ENCODE measurements around the gene CAMK2A.
"Not testable (repeated sequence)": the region's sequence is repeated elsewhere in the genome, so short reads cannot be mapped to it uniquely, and the experiment has no call there.

The CAMK2A gene

DNA sequence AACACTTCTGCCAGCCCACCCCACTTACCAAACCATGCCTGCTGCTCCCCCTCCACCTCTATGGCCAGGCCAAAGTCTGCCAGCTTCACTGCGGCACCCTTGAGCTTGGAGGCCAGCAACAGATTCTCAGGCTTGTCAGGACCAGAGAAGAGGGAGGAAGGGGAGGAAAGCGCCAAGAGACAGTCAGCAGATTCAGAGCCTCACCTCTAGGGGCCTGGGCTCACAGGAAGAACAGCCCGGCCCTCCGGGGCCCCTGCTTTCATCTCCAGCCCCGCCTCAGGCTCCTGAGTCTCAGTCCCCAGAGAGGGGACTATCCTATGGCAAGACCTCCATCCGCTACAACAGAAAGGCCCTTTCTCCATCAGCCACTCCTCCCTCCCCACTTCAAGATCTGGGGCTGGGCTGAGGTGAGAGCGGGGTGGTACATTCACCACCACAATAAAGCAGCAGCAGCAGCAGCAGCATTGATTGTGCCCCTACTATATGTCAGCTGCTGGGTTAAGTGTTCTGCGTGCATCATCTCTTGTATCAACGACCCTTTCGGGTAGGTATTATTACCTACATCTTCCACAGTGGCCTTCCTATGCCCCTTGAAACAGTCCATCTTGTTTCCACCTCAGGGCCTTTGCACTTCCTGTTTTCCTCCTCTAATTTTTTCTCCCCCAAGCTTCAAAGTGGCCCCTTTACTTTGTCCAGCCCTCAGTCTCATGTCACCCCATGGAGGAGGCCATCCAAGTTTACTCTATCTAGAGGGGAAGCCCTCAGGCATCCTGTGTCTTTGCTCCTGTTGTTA is 36.0 kb downstream of the CAMK2A start:
- DNase-seq: no peak

- no peak for DNase-seq
These were observed 37.1 kb downstream of the CAMK2A start for GRCh38 chr5:150252489-150252888.

- no peak for DNase-seq
These were observed 38.1 kb downstream of the CAMK2A start for GRCh38 chr5:150251504-150251903.

DNA sequence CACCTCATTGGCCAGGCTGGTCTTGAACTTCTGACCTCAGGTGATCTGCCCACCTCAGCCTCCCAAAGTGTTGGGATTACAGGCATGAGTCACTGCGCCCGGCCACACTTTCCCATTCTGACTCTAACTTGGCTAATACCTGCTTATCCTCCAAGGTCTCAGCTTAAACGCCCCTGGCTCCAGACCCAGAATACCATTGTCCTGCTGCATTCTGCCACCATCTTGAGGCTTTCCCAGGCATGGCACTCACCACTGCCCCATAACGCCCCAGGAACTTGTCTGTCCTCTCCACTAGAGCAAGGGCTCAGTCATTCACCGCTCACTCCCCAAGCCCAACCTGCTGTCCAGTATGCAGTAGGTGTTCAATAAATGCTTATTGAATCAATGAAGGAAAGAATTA is 39.8 kb downstream of the CAMK2A start:
- no peak for DNase-seq

DNA sequence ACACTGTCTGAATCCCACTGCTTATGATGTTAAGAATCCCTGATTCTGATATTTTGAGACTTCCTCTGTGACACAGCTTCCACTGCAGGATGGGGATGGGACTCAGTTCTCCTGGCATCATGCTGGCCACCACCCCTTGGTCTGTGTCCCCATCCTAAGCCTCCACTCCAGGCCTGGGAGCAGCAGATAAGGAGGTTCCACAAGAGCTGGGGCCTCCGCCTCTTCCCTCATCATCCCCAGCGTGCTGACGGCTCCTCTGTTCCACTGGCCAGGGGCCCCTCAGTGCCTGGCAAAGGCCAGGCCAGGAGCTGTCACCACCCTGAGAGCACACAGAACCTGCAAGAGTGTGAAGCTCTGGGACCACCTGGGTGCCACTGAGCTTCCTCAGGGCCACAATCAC is 40.6 kb downstream of the CAMK2A start:
- DNase-seq: no peak

DNA sequence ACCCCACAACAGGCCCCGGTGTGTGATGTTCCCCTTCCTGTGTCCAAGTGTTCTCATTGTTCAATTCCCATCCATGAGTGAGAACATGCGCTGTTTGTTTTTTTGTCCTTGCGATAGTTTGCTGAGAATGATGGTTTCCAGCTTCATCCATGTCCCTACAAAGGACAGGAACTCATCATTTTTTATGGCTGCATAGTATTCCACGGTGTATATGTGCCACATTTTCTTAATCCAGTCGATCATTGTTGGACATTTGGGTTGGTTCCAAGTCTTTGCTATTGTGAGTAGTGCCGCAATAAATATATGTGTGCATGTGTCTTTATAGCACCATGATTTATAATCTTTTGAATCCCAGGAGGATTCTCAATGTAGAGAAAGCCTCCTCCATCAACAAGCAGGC is 41.1 kb downstream of the CAMK2A start:
- DNase-seq: not testable (repeated sequence)

GRCh38 chr5:150247726-150248125 is 41.8 kb downstream of the CAMK2A start:
- DNase-seq: no peak

- no peak for DNase-seq
These were observed 42.7 kb downstream of the CAMK2A start for GRCh38 chr5:150246835-150247234.

GRCh38 chr5:150246429-150246828 is 43.1 kb downstream of the CAMK2A start:
- no peak for DNase-seq

DNA sequence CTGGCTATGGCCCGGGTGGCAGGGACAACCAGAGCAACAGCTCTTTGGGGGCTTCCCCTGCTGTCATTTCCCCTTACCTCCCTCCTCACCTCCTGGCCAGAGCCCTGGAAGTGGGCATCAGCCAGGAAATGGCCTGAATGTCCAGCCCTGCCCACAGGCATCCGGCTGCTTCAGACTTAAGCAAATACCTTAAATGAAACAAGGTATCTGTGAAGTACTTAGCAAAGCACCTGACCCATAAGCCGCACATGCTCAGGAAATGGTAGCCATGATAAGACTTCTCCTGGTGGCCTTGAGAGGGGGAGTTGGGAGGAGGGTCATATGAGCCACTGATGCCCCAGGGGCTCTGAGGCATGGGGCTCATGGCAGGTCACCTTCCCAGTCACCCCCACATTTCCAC is 43.8 kb downstream of the CAMK2A start:
- no peak for DNase-seq

DNA sequence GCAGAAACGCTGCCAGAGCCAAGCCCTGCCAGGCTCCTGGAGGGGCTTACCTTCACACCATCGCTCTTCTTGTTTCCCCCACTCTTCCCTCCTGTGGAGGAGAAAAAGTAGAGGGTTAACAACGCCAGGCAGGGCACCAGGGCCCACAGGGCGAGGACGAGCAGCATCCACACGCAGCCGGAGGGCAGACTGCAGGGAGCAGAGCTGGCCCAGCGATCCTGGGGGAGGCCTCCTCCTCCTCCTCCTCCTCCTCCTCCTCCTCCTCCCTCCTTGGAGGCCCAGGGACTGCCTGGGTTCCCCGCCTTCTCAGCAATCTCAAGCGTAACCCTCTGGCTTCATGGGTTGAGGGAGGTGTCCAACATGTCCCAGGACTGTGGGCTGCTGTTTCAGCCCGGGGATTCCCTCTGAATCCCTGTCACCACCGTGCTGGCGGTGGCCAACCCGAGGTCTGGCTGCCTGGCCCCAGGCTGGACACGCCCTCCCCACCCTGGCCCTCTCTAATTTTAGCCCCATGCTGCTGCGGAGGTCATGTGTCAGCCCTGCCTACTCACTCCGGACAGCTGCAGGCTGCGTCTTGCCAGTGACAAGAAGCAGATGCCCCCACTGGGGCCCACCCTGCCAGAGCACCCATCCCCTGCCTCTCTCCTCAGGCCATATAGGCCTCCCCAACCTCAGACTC is 44.3 kb downstream of the CAMK2A start:
- no peak for DNase-seq

GRCh38 chr5:150244209-150244608 is 45.4 kb downstream of the CAMK2A start:
- no peak for DNase-seq

GRCh38 chr5:150243590-150243989 is 46.0 kb downstream of the CAMK2A start:
- no peak for DNase-seq

DNA sequence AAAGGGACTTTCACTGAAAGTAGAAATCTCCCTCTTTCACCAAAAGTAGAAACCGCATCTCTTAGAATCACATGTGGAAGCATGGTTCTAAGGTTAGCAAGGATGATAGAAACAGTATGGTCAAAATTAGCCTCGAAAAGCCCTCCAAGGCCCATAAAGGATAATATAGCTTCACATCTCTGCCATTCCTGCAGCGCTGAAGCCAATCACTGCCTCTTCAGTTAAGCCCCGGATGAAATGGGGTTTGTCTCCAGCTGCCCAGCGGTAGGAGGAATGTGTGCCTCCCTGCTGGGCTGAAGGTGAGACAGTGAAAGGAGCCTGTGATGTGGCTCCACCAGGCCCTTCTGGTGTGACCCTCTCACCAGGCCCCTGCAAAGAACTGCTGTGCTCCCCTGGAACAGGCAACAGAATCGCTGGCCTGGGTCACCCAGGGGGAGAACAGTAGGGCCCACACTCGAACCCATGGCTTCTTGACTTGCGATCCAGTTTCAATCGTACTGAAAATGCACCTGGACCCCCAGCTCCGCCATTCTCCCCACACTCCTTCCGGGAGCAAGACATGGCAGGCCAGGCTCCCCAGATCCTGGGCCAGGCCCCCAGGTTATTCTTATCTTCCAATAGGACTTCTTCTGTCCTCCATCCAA is 47.2 kb downstream of the CAMK2A start:
- DNase-seq: no peak

DNA sequence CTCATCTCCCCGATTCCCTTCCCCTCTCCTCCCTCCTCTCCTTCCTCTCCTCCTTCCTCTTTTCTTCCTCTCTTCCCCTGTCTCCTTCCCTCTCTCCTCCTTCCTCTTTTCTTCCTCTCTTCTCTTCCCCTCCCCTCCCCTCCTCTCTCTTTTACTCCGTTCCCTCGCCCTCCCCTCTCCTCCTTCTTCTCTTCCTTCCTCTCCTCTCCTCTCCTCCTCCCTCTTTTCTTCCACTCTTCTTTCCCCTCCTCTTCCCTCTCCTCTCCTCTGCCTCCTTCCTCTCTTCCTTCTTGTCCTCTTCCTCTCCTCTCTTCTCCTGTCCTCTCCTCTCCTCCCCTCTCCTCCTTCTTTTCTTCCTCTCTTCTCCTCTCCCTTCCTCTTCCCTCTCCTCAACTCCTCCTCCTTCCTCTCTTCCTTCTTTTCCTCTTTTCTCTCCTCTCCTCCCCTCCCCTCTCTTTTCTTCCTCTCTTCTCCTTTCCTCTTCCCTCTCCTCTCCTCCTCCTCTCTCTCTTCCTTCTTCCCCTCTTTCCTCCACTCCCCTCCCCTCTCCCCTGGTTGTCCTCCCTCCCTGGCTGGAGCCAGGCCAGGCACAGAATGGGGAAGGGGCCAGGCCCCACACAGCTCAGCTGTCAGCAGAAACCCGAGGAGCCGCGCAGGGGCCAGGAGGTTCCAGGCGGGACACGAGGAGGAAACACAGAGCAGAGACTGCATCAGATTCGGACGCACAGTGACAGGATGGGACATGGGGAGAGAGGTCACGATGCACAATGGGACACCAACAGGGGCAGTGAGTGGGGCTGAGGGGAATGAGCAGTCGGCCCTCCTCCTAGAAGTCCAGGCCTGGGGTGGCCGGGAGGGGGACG is 48.0 kb downstream of the CAMK2A start:
- peak; percentile 43 for DNase-seq

DNA sequence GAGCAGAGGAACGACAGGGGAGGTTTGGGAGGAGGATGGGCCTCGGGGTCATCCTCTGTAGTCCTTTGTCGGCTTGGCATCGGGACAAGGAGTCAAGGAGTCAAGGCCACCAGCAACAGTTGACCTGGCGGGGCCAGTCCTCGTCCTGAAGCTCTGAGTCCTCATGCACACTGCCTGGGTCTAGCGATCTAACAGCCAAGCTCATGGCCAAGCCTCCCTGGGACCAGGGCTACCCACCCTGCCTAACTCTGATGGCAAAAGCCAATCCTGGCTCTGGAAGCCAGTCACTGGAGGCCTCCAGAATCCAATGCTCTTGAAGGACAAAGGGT is 49.8 kb downstream of the CAMK2A start:
- DNase-seq: no peak

- DNase-seq: no peak
These were observed 50.3 kb downstream of the CAMK2A start for GRCh38 chr5:150239099-150239793.

- DNase-seq: no peak
These were observed 50.9 kb downstream of the CAMK2A start for GRCh38 chr5:150238646-150239045.

GRCh38 chr5:150236981-150237754 is 52.4 kb downstream of the CAMK2A start:
- DNase-seq: no peak

GRCh38 chr5:150236313-150236712 is 53.3 kb downstream of the CAMK2A start:
- no peak for DNase-seq

DNA sequence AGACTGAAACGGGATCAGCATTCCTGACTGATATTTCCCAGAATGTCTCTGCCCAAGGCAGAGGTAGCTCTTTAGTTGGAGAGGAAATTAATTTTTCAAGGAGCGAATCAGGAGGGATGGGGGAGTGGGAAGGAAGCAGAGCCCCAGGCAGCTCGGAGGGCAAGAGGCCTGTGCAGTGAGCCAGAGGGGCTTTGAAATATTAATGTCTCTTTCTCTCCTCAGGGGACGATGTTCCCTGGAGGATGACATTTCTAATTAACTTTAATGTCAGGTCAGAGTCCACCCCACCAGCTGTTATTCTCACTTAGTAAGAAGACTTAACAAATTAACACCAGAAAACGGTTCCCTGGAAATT is 54.1 kb downstream of the CAMK2A start:
- peak; percentile 49 for DNase-seq
